ENCODE data around the gene FAM237B. TPM values are rescaled to one million over a fixed set of nuclear protein-coding genes. Genes with fewer than 3 reads are reported as not detected.

The FAM237B gene
- total RNA-seq, 4 donors from 2014 or later, result not detected

- no peak for DNase-seq (ENCODE audit: low spot score in 2 of 2)
- intact Hi-C loops (cut with DNase I; ENCODE audit: low total_unique reads), result no loop called here
- H3K4me3 ChIP-seq (ENCODE audit: low read depth, poor library complexity, severe bottlenecking), result no peak overlapping the region
- TF ChIP-seq POLR2A (IDR thresholded peaks at IDR 0.05) (no peak), CTCF (IDR thresholded peaks at IDR 0.05) (no peak)
- WGBS, 2 donors, result 71 to 80% methylated on average over 5 of the region's 5 CpGs
Observed at GRCh38 chr7:90276033-90276728, 44.9 kb downstream of the FAM237B start.

- DNase-seq (ENCODE audit: low spot score in 2 of 2), result no peak
- TF ChIP-seq CTCF (IDR thresholded peaks at IDR 0.05) (no peak), POLR2A (IDR thresholded peaks at IDR 0.05) (no peak)
- intact Hi-C loops (cut with DNase I; ENCODE audit: low total_unique reads), result no loop called here
- no peak overlapping the region for H3K4me3 ChIP-seq (ENCODE audit: low read depth, poor library complexity, severe bottlenecking)
Observed at GRCh38 chr7:90274161-90274560, 46.9 kb downstream of the FAM237B start.

- no peak for TF ChIP-seq POLR2A (IDR thresholded peaks at IDR 0.05)
- no peak for TF ChIP-seq CTCF (IDR thresholded peaks at IDR 0.05)
- DNase-seq (ENCODE audit: low spot score in 2 of 2), result no peak
- intact Hi-C loops (cut with DNase I; ENCODE audit: low total_unique reads), result no loop called here
- no peak overlapping the region for H3K4me3 ChIP-seq (ENCODE audit: low read depth, poor library complexity, severe bottlenecking)
- 76 to 77% methylated on average over 2 of the region's 2 CpGs for WGBS, 2 donors
Observed at GRCh38 chr7:90272242-90272641, 48.9 kb downstream of the FAM237B start.

DNA sequence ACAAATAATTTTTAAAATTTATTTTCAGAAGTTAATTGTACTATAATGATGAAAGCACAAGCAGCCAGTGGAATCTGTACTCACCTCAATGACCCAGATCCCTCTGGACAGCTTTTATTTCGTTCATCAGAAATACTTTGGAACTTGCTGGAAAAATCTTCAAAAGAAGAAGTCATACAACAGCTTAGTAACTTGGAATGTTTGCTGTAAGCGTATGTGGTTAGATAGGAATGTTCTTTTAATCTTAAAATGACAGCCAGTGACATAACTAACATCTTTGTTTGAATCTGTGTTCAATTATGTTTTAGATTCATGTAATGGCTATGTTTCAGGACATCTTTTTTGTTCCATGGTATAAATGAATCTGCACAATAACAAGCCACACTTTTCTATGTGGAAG, 49.4 kb downstream of the FAM237B start:
- H3K4me3 ChIP-seq (ENCODE audit: low read depth, poor library complexity, severe bottlenecking), result no peak overlapping the region
- intact Hi-C loops (cut with DNase I; ENCODE audit: low total_unique reads), result no loop called here
- no peak for TF ChIP-seq POLR2A (IDR thresholded peaks at IDR 0.05)
- no peak for TF ChIP-seq CTCF (IDR thresholded peaks at IDR 0.05)
- WGBS, 2 donors, result 42 to 46% methylated on average over 2 of the region's 2 CpGs
- no peak for DNase-seq (ENCODE audit: low spot score in 2 of 2)

DNA sequence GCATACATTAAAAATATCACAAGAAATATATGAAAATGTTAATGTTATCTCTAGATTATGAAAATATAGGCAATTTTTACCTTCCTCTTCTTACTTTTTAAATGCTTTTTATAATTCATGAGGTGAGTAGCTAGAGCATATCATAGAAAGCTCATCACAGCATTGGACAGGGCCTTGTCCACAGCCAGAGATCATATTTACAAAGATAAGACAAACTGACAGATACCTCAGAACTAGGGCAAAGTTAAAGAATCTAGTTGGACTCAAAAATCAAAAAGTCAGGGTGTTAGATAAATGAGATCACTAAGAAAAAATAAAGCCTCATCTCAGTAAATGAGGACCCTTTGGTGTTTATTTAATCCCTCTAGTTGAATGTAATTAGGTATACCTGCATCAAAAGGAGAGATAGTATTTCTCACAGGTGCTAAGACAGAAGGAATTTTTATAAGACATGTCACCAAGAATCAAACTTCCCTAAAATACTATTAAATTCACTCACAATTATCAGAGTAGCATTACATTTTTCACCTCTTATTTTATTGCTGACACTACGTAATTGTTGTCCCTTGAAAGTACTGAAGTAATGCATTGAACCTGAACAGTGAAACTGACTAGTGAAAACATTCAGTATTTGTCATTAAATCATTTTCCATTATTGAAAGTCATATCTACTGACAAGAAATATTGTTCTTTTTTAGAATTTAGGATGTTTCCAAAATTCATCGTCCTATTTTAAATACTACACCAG, 50.5 kb downstream of the FAM237B start:
- intact Hi-C loops (cut with DNase I; ENCODE audit: low total_unique reads), result no loop called here
- DNase-seq (ENCODE audit: low spot score in 2 of 2), result no peak
- 91 to 93% methylated on average over 2 of the region's 2 CpGs for WGBS, 2 donors
- H3K4me3 ChIP-seq (ENCODE audit: low read depth, poor library complexity, severe bottlenecking), result no peak overlapping the region
- TF ChIP-seq POLR2A (IDR thresholded peaks at IDR 0.05) (no peak), CTCF (IDR thresholded peaks at IDR 0.05) (no peak)

Data from lower leg skin (tissue), 4 donors.